Limb (tissue), 2 donors: ENCODE data around the gene CCDC92B.
"Not testable (repeated sequence)": the region's sequence is repeated elsewhere in the genome, so short reads cannot be mapped to it uniquely, and the experiment has no call there.

ENCODE experiments used
- DNase-seq, 2 donors: peaks; one replicate each; pipeline ENCODE4 v3.0.0-alpha.2; 2016; ENCODE audit errors: extremely low spot score in 2 of 2

CCDC92B gene

DNA sequence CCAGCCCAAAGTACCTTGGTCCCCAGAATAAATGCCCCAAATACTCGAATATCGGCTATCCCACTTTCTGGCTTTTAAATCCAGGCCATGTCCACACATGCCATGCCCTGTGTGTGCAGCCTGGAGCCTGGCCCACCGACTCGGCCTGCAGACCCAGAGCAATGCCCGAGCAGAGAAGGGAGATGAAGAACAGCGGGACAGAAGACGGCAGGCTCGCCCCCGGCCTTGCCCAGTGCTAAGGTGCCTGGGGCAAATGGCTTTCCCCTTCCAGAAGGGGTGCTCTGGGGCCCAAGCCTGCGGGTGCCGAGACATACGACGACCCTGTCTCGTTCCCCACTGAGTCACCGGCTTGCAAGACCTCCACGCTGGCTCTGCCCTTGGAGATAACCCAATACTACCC lies 45.8 kb downstream of the CCDC92B start:
- DNase-seq: no peak

DNA sequence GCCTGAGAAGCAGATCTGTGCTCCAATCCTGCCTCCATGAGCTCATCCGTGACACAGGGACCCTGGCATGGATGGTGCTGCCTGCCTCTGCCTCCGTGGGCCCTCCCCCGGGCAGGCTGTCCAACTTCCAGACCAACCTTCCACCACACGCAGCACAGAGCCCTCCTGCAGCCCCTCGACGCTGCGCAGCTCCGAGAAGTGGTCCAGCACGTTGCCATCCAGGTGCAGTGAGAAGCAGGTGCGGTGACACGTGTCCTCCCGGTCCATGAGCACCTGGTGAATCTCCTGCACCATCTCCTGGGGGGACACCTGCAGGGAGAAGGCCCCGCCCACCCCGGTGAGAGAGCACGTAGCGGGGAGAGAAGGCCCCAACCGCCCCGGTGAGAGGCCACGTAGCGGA lies 46.3 kb downstream of the CCDC92B start:
- no peak for DNase-seq

DNA sequence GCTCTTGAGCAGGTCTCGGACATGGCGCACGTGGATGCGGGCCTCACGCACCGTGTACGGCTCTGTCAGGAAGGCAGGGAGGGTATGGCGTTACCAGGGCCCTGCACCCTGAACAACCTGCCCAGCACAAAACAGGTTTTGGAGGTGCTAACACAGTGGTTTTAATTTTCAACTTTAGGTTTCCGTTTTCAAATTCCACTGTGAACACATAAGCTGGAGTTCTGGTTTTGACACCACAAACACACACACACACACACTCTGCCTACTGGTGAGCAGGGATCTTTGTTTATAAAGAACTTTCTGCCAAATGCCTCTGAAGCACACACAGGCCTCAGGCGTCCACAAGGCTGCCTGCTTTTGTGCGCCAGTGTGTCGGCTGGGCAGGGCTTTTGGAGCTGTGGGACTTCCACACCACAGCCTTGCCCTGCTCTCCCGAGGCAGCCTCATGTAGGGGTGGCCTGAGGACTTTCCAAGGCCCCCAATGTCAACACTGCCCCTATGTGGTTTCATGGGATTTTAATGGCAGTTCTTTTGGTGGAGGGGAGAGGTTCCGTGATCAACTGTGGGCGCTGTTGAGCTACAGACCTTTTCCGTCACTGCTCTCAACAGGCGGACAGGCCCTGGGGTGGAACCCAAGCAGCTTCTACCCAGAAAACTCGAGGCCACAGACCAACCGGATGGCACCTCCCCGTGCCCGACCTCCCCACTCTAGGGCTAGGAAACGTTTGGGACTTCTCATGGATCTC lies 47.3 kb downstream of the CCDC92B start:
- DNase-seq: no peak

DNA sequence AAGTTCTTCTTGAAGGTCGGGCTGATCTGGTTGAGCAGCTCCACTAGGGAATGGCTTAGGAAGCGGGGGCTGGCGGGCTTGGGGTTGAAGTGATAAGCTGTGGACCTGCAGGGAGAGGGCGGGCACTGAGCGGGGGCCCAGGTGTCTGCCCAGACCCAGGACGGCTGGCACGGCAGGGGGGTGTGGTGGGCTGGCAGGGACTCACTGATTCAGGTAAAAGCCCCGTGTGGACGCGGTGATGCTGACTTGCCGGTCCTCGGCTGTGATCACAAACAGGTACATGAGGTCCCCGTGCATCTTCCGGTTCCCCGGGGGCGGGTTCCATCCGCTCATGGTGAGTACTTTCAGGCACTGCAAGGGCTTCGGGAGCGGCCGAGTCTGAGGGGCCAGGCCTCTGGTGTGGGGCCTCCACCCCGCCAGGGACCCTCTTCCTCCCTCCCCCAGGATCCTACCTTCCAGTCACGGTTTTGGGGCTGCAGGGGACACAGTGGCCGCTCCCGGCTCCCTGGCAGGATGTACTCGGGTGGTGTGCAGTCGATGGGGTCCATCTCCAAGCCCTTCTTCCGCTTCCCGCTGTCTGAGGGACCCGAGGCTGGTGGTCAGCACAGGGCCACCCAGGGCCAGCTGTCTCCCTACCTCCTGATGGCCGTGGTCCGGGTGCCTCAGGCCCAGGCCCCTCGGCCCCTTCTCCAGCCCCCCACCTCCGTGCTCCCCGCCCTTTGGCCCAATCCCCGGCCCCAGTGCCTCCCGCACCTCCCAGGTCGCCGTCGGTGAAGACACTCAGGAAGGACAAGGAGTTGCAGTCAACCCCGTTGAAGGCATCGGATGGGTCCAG lies 48.1 kb downstream of the CCDC92B start:
- no peak for DNase-seq

DNA sequence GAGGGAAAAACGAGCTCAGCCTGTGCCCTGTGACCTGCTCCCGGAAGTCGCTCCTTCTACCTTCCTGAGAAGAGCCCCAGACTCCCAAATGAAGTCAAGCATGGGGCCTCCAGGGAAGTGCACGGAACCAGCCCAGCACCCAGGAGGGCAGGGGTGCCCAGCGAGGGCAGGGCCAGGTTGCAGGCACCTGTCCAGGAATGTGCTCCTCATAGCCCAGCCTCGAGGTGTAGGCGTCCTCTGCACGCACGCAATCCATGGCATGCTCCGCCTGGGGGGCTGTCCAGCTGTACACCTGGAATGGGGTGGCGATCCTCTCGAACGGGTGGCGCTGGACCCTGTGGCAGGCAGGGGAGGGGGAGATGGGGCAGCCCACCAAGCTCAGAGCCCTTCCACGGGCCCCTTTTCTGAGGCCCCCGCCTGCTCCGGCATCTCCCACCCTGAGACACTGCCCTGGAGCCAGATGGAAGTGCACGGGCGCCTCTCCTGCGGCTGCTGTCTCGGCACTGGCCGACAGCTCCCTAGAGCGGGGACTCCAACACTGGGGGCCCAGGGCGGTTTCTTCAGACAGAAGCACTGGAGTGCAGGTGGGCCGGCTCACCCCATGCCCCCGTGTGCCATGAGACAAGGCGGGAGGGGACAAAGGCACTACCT lies 48.8 kb downstream of the CCDC92B start:
- DNase-seq: no peak

DNA sequence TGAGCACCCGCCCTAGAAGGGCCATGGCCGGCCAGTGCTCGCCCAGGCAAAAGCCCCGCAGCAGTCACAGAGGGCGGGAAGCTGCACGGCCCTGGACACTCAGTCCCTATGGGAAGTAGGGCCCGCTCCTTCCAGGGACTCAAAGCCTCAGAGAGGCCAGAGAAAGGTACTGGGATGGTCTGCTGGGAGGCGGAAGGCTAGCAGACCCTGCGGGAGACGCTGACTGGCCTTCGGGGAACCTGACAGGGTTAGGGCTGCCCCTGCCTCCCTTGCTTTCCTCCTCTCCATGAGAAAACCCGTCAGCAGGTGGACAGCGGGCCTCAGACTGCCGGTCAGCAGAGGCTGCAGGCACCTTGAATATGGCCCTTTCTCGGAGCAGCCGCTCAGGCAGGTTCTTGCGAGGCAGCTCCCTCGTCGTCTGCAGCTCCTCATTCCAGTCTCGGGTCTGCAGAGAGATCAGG lies 49.4 kb downstream of the CCDC92B start:
- no peak for DNase-seq

DNA sequence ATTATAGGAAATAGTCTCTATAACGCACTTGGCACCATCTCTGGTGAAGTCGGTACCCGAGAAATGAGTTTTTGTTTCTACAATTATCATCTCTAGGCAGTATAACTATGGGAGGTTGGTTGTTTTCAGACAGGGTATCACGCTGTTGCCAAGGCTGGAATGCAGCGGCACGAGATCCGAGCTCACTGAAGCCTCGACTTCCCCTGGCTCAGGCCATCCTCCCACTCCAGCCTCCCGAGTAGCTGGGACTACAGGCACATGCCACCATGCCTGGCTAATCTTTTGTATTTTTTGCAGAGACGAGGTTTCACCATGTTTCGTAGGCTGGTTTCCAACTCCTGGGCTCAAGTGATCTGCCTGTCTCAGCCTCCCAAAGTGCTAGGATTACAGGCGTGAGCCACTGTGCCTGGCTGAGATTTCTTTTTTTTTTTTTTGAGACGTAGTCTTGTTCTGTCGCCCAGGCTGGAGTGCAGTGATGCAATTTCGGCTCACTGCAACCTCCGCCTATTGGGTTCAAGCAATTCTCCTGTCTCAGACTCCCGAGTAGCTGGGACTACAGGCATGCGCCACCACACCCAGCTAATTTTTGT lies 50.1 kb downstream of the CCDC92B start:
- not testable (repeated sequence) for DNase-seq

DNA sequence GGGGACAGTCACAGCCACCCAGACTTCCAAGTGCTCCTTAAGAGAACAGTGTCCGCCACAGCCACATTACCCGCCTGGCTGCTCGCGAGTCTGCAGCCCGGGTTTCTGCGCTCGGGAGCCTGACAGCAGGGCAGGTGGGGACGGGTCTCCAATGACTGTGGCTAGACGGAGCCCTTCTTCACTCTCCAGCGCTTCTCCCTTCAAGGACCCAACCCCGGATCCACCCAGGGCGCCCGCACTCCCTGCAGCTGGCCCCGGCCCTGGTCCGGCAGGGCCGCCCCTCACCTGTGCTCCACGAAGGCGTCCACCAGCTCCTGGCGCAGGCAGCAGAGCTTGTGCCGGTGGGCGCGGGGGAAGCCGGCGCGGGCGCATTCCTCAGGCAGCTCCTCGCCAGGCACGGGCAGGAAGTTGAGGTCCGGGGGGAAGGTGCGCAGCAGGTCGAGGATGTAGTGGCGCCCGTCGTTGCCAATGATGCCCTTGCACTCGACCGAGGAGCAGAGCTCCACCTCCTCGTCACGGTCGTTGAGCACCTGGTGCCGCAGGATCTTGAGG lies 51.8 kb downstream of the CCDC92B start:
- DNase-seq: peak in 1 of 2 donors; percentile 14

DNA sequence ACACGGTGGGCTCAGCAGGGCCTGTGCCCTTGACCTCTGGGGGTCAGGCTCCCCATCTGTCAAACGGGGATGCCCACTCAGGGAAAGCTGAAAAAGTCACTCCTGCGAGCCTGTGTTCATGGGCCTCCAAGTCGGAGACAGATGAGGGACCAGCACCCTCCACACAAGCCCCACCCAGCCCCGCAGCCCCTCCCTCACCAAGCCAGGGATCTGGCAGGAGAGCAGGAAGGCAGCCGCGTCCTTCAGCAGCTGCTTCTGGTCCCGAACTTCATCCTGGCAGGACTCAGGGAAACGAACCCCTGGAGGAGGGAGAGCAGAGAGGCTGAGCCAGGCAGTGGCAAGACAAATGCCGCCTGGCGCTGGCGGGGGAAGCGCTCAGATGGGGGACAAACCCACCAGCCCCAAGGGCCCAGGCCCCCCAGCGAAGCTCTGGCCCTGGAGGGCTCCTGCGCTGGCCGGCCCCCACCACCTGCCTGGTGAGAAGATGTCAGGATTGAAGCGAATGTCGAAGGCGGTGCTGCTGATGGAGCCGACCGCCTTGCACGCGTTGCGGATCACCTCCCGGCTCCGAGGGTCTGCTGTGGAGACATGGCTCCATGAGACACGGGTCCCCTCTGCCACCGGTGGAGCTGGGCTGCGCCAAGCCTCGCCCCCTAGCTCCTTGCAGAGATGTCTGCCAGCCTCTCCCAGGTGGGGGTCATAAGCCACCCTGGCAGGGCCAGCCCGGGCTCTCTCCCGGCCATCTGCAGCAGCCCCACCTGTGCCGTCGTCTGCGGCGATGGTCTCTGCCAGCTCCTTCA lies 53.3 kb downstream of the CCDC92B start:
- peak in 1 of 2 donors; percentile 23 for DNase-seq

DNA sequence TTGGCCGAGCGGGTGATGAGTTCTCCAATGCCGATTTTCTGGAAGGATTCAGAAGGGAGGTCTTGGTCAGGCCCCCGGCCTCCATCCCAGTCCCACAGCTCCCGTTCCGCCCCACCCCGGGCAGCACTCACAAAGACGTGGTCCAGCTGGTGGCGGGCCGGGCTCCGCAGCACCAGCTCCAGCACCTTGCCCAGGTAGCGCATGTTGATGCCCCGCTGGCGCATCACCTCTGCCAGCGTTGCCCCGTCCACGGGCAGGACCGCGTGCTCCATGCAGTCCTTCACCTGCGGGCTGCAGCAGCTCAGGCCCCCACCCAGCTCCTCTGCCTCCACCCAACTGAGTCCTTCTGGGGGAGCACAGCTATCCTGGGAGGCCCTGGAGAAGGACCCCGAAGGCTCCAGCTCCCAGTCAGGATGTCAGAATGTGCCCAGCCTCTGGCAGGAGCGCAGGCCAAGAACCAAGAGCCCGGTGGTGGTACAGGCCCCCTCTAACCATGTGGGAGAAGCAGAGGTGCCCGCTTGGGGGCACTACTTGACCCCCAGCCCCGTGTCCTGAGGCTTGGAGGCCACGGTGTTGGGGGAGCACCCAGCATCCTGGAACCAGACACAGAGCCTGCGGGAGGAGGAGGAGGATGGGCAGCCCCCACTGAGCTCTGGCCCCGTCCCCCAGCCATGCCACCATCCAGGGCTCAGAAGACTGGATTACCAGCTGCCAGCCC lies 54.0 kb downstream of the CCDC92B start:
- peak in 1 of 2 donors; percentile 21 for DNase-seq

DNA sequence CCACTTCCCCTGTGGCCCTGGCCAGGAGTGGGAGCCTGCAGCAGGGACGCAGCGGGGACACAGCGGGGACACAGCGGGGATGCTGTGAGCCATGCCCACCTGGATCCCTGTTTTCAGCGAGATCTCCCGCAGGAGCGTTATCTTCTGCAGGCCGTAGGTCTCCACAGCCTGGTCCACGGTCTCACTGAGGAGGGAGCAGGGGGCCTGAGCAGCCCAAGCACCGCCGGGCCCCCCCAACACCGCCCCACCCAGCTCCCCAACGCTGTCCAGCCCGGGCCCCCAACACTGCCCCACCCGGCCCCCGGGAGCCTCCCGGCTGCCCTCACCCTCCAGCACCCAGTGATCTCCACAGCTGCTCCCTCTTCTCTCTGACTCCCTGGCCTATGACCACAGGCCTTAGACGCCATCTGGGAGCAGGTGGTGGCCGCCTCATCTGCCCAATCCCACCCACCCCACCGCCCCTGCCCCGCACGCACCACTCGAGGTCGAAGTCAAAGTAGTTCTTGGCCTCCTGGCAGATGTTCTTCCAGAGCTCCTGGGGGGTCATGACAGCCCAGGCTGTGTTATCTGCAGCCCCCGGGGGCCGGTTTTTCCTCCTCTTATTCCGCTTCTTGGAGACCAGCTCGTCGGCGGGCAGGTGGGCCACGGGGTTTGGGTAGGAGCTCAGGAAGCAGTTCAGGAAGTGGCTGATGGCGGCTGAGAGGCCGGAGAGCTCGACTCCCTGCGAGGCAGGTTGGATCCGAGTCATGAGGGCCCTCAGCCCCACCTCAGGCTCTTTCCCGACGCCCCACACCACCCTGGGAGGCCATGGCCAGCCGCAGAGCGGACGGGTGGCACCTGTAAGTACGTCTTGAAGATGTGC lies 54.8 kb downstream of the CCDC92B start:
- DNase-seq: peak in 1 of 2 donors; percentile 22

DNA sequence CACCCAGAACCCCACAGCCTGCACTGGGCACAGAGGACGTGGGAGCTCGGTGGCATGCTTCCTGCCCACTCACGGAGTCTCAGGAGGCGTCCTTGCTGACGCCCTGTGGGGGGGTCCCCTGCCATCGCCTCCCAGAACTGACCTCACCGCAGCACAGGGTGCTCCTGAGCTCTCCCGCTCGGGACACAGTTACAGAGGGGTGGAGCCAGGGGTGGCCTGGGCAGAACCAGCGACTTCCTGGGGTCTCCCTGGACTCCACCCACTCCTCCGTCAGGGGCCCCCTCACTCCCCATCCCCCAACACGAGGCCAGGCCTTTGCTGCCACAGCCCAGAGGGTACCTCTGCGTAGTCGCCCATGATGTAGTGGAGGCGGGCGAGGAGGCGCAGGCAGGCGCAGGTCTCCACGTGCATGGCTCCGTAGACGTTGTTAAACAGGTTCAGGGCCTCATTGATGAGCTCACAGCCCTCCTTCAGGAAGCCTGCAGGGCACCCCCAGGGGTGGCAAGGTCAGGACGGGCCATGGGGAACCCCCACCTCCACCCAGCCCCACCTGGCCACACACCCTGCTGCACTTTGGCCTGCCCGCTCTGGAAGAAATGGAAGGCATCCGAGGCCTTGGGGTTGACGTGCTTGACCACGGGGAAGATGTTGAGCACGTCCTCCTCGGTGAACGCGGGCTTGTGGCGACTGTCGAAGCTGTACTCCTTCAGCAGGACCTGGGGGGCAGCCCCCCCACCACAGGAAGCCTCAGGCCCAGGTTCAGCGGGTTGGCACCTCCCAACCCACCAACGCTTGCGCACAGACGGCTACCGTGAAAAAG lies 55.7 kb downstream of the CCDC92B start:
- no peak for DNase-seq

DNA sequence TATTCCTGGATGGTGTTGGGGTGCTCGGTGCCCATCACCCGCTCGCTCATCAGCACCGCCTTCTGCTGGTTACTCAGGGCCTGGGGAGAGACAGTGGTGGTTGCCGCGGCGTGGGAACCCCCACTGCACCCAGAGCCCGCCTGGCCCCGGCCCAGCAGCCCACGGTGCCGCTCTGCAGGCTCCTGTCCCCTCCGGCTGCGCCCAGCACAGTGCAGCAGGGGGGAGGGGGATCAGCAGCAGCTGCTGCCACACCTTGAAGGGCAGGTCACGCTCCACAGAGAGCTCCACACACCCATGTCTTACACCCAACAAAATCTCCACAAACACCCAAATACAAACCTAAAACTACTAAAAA lies 56.7 kb downstream of the CCDC92B start:
- no peak for DNase-seq

DNA sequence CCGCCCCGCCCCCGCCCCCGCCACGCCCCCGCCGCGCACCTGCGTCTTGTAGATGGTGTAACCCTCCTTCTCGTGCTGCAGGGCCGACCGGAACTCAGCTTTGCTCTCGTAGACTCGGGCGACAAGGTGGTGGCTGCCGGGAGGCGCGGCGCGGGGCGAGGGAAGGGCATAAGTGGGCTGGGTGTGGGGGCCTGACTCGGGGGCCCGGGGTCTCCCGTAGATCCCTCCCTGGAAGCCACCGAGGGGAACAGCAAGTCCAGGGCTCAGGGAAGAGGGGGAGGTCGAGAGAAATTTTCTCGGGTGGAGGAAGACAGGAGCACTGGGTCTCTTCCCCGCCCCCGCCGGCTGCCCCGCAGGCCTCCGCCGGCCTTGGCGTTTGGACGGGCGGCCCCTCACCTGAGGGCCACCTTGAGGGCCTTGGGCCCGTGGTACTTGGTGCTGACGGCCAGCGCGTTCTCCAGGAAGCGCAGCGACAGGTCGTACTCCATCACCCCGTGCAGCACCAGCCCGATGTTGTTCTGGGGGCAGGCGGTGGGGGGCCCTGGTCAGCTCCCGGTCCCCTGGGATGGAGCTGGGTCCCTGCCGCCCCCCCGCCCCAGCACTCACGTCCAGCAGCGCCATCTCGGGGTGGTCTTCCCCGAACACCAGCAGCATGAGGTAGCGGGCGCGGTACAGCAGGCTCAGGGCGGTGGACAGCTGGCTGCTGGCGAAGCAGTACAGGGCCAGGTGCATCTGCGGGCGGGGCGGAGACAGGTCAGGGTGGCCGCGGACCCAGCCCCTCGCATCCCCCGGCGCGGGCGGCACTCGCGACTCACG lies 57.3 kb downstream of the CCDC92B start:
- no peak for DNase-seq

DNA sequence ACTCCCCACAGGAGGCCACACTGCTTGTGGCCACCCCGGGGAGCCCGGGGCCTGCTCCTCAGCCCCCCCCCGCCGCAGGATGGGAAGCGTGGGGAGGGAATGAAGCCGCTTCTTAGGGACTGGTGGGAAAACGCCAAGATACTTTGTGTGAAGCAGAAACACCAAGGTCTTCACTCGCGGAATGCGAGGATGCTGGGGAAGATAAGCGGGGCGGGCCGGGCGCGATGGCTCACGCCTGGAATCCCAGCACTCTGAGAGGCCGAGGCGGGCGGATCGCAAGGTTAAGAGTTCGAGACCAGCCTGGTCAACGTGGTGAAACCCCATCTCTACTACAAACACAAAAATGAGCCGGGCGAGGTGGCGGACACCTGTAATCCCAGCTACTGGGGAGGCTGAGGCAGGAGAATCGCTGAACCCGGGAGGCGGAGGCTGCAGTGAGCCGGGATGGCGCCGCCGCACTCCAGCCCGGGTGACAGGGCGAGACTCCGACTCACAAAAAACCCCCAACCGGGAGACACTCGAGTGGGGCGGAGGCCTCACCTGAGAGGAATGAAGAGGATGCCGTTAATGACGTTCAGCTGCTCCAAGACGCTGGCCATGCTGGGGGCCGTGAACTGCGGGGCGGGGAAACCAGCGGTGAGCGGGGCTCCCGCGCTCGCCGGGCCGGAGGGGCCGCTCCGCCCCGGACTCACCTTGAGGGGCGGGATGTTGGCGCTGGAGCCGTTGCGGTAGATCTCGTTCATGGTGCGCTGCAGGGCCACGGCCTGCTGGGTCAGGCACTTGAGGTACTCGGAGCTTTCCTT lies 58.2 kb downstream of the CCDC92B start:
- no peak for DNase-seq
